HS-5 (cell line): ENCODE data around the gene PLCB1.

Experiments used
- DNase-seq: peaks from one replicate; pipeline ENCODE4 v3.0.0-alpha.2; 2012; ENCODE audit warnings: low read depth

The PLCB1 gene

GRCh38 chr20:8891039-8891438 lies 759.0 kb downstream of the PLCB1 start:
- no peak for DNase-seq

GRCh38 chr20:8895472-8895871 lies 763.4 kb downstream of the PLCB1 start:
- DNase-seq, result no peak

GRCh38 chr20:8898823-8899222 lies 766.8 kb downstream of the PLCB1 start:
- no peak for DNase-seq

- no peak for DNase-seq
Measured at GRCh38 chr20:8901237-8902025, 769.4 kb downstream of the PLCB1 start.

GRCh38 chr20:8903655-8904605 lies 771.9 kb downstream of the PLCB1 start:
- DNase-seq, result peak; percentile 15

GRCh38 chr20:8909596-8909995 lies 777.5 kb downstream of the PLCB1 start:
- peak; percentile 11 for DNase-seq

- no peak for DNase-seq
Measured at GRCh38 chr20:8912096-8912495, 780.0 kb downstream of the PLCB1 start.

GRCh38 chr20:8912731-8913130 lies 780.7 kb downstream of the PLCB1 start:
- no peak for DNase-seq

- no peak for DNase-seq
Measured at GRCh38 chr20:8913456-8913855, 781.4 kb downstream of the PLCB1 start.

- no peak for DNase-seq
Measured at GRCh38 chr20:8914421-8914820, 782.4 kb downstream of the PLCB1 start.

- DNase-seq, result no peak
Measured at GRCh38 chr20:8917084-8917483, 785.0 kb downstream of the PLCB1 start.

GRCh38 chr20:8918145-8918544 lies 786.1 kb downstream of the PLCB1 start:
- DNase-seq, result no peak

- no peak for DNase-seq
Measured at GRCh38 chr20:8924539-8924938, 792.5 kb downstream of the PLCB1 start.

- no peak for DNase-seq
Measured at GRCh38 chr20:8930726-8931125, 798.7 kb downstream of the PLCB1 start.

- peak; percentile 57 for DNase-seq
Measured at GRCh38 chr20:8932192-8933165, 800.4 kb downstream of the PLCB1 start.

- DNase-seq, result no peak
Measured at GRCh38 chr20:8933381-8933807, 801.3 kb downstream of the PLCB1 start.

GRCh38 chr20:8934362-8934761 lies 802.3 kb downstream of the PLCB1 start:
- no peak for DNase-seq
